GM18867 (cell line): ENCODE results near the gene USP48.

Experiments used
- ATAC-seq: cut with Tn5 transposase; IDR thresholded peaks from one replicate; pipeline ENCODE4 v1.9.1; 2021; ENCODE audit warnings: mild to moderate bottlenecking, moderate library complexity; ENCODE audit not compliant: unreplicated experiment

USP48 gene

GRCh38 chr1:21670956-21671902 lies 111.7 kb downstream of the USP48 start:
- no peak for ATAC-seq

DNA sequence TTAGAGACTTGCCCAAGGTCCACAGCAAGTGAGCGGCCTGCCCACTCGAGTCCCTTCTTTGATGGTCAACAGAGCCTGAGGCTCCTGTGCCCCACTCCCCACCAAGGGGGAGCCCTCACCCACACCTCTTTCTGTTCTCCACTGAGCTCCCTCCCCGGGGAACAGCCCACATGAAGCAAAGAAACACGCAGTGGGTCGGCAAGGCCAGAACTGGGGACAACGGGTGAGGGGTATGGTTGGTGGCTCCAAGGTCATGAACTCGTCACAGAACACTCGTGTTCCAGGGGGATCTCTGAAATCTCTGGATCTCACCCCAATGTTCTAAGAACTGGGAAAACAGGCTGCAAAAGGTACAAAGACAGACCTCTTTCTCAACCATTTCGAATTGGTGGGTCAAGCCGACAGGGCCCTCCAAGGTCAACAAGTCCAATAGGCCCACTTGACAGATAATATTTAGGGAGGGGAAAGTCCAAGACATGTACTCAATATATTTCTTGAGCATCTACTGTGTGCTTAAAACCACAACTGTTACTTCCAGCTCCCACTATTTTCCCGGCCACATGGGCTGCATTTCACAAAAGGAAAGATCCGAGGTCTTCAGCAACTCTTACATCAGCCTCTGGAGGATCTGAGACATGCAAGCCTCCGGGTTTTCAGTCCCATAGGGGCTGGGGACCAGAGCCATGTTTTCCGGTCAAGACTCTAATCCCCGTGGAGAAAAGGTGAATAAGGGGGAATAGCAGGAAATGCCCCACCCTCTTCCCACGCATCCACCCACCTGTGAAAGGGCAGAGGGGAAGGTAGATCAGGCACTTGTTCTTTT lies 112.7 kb downstream of the USP48 start:
- no peak for ATAC-seq

DNA sequence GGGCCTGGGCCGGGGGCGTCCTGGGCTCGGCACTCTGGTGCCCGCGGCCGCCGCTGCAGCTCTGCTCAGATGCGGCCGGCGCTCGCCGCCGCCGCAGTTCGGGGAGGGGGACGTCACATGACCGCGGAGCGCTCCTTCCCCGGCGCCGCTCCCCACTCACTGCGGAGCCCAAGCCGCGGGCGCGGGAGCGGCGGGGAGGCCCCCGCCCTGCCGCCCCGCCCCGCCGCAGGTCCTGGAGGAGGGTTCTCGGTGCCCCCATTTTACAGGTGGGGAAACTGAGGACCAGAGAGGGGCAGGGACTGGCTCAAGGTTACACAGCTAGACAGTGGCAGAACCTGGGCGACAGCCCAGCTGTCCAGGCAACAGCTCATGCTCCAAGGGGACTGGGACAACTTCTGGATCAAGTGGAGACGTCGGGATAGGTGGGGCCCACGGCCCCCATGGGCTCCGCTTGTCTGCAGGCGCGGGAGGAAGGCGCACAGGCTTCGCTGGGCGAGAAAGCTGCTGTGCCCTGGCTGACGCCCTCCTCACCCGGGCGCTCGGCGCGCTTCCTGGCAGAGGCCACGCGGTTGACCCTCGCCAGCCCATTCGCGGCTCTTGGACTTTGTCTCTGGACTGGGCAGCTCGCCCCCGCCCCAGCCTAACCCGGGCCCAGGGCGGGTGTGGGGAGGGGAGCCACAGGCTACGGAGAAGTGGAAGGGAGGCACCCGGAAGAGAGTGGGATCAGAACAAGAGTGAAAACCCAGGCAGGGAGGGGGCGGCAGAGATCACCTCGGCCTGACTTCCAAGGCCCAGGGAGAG lies 113.5 kb downstream of the USP48 start, which contains the start of gene RAP1GAP:
TSS of gene RAP1GAP (minus strand) at position 100 of the 801 bp plus-strand sequence. CDS start 49,325 bp downstream, outside the sequence.
- no peak for ATAC-seq

- ATAC-seq = no peak
Measured at GRCh38 chr1:21668951-21669257, 114.0 kb downstream of the USP48 start.

DNA sequence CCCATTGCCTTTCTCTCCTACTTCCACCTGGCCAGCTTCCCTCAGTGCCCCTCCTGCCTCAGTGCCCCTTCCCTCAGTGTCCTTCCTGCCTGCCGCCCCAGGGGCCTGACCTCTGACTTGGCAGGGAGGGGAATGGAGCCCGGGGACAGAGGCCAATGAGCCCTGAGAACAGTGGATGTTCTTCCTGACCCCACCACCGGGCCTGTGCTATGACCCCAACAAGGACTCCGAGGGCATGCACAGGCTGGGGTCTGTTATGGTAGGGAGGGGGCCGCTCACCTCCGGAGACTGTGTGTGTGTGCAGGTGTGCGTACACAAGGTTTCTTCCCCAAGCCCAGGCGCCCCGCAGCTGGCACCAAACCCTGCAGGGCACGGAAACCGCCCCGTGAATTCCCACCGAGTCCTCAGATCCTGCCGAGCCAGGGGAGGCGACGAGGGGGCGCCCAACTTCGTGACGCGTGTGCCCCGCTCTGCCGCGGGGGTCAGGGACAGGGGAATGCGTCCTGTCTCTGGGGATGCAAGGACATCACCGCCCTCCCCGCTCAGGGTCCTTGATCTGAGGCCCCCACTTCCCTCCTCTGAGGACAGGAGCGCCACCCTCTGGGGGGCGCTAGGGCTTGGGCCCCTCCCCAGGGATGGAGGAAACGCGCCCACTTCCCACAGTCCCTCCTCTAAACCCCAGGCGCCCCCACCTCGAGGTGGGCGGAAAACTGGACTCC lies 114.6 kb downstream of the USP48 start:
- ATAC-seq = no peak

- ATAC-seq = no peak
Measured at GRCh38 chr1:21667348-21668231, 115.4 kb downstream of the USP48 start.

DNA sequence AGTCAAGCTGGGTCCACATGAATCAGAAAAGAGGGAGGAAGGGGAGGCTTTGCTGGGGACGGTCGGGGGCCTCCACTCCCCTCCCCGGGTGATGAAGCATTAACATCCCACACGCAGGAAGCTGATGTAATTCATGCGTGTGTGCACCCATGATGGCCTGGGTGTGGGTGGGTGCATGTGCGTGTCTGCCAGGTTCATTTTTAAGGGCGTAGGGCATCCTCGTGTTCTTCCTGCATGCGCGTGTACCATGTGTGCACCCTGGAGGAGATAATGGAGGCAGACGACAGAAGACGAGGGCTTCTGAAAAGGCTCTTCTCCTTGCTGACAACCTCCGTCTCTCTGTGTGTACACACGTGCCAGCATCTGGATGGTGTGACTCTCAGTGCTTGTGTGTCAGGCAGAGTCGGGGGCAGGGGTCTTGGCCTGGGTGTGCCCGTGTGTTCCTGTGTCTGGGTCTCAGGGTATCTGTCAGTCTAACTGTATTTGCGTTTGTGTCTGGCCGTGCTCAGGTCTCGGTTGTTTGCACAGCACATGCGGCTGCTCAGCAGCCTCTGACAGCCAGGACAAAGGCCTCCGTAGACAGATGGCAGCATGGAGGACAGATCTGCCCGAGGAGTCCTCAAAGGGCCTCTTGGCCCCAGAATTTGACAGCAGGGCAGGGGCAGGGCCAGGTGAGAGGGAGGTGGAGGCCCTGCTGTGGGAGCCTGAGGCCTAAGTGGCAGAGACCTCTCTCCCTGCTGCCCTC lies 116.2 kb downstream of the USP48 start:
- ATAC-seq = no peak

DNA sequence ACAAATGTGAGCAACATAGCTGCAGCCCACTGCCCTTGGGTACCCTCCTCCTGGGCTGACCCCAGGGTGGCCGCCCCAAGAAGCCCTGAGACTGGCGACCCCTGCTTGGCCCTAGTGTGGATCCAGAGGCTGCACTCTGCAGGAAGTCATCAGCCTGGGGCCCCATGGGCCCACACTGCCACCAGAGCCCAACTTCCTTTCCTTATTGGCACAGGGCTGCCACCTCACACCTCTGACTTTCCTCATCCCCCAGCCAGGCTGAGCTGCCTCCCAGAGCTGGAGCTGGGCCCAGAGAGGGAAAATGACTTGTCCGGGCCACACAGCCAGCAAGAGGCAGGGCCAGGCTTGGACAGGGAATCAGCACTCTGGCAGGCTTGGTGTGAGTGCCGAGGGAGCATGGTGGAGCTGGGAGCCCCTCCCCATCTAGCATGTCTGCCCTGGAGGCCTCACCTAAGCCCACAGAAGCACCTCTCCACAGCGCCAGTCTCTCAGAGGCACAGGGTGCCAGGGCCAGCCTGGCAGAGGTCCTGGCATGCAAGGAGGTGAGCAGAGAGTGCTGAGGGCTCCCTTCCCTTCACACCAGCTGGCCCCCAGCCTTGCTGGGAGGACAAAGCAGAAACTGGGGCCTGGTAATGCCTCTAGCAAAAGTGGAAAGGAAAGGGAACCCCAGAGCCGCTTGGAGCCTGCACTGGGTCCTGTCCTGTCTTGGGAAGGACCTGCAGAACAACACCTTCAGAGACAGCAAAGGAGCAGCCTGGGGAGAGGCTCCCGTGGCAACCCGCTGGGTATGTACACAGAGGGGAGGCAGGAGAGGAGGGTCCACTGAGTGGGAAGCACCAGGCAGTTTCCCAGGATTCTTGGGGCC lies 117.0 kb downstream of the USP48 start:
- no peak for ATAC-seq

DNA sequence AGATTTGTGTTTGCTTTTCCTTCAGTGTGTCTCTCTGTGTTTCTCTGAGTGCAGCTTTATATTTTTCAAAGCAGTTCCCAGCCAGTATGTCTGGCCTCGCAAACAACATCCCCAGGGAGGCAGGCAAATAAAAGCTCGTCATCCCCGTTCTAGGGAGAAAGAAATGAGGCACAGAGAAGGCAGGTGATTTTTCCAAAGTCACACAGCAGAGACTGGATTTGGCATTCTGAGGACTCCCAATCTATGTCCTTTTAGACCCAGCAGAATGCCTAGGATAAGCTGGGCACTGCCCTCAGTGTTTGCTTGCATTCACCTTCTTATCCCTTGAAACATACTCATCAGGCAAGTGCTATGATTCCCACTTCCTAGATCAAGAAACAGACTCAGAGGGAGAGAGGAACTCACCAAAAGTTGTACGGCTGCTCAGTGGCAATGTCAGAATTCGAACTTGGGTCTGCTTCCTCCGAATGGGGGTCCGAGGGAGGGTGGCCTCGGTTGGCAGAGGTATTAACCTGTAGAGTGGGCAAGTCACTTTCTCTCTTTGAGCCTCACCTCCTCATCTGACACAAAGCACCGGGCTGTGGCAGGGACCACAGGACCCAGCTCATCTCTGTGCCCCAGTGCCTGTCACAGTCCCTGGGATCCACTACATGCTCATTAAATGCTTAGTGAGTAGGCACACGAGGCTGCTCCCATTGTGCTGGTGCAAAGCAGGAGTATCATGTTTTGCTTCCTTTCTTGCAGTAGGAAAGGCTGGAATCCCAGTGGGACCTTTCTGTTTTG lies 118.0 kb downstream of the USP48 start:
- ATAC-seq = no peak

GRCh38 chr1:21663951-21664805 lies 118.8 kb downstream of the USP48 start:
- no peak for ATAC-seq

GRCh38 chr1:21663248-21663950 lies 119.5 kb downstream of the USP48 start:
- no peak for ATAC-seq

DNA sequence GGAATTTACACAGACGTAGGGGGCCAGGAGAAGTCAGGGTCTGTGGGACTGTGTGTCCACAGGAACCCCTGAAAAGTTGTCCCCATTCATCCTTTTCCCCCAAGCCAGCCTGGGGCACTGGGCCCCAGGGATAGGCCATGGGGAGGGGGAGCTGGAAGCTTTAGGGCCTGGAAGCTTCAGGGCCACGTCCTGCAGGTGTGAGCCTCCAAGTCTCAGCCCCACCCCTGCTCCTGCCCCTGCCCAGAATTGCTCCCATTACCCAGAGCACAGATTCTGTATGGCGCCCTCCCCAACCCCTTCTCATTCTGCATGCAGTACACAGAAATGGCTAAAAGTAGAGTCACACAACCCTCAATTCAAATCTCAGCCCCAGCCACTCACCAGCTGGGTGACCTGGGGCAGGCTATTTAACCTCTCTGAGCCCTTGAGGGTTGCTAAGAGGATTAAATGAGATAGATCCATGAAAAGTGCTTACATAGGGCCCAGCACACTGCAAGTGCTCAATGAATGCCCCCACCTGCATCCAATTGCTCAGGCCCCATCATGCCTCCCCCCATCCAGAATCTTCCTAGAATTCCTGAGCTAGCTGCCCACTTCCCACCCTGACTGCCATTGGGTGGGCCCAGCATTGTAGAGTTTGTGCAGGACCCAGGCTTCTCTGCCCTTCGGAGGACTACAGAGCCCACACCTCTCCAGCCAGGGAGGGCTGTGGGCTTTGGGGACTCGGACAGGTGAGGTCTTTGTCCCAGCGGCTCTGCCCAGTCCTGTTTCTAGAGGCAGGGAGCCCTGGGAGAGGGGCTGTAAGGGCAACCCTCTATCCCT lies 120.3 kb downstream of the USP48 start:
- no peak for ATAC-seq

DNA sequence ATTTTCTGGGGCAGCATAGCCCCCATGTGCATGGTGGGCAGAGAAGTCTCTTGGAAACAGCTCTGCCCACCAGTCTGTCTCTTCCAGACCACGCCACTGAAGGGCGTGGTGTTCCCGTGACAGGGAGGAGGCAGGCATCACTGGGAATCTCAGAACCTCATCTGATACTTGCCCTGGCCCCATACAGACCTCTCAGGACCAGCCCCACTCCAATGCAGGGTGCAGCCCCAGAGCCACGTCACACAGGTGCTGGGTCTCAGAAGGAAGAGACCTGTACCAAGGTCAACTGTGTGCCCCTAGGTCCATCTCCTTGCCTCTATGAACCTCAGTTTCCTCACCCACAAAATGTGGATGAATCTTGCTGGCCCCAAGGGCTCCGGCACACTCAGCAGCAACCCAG lies 121.1 kb downstream of the USP48 start:
- ATAC-seq = no peak

DNA sequence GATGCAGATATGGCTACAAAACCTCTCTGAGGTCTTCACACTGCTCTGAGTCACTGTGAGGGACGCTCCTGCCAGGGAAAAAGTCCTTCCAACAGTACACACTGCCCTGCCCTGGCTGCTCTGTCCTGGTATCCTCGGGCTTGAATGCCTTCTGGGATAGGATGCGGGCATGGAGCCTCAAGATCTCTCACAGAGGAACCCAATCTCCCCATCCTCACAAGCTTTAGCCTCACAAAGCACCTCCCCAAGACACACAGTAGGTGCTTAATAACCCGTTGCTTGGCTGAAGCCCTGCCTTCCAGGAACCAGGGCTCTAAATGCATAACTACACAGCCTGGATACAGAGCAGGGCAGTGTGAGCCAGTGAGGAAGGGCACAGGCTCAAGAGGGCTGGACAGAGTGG lies 123.0 kb downstream of the USP48 start:
- ATAC-seq = no peak
